ENCODE results near the gene SRSF2. TPM values are rescaled to one million over a fixed set of nuclear protein-coding genes. Genes with fewer than 3 reads are reported as not detected.
"Not testable (repeated sequence)": the region's sequence is repeated elsewhere in the genome, so short reads cannot be mapped to it uniquely, and the experiment has no call there.

SRSF2 gene
- total and polyA plus RNA-seq, 11 donors, result 67.0 to 155 (median 79.5) TPM

- ATAC-seq (peak; percentile 77 to 84 (median 82)), DNase-seq (peak; percentile 80 to 87 (median 84))
- H3K27me3 ChIP-seq, result no peaks in the 10 kb centered on the region
- 11 to 20% (median 13%) methylated on average over 32 to 33 of the region's 33 CpGs for WGBS, 4 donors
- H3K4me3 ChIP-seq, result peak overlapping the region in 11 of 12 donors; percentile 14 to 57 (median 47)
- H3K36me3 ChIP-seq, result peaks cover 0 to 6% (median 0%) of the 10 kb centered on the region in 9 donors
- peaks cover 32 to 95% (median 76%) of the 10 kb centered on the region in 12 donors for H3K4me1 ChIP-seq
- H3K9me3 ChIP-seq, result no peaks in the 10 kb centered on the region
- intact Hi-C loops (cut with DNase I), result loop anchor here in 1 of 10 donors (1.0 kb wide), 1 partner anchor 8 kb away; no protein-coding TSS in a partner anchor
- H3K27ac ChIP-seq, result peak overlapping the region; percentile 90 to 99 (median 96)
- TF ChIP-seq CTCF (IDR thresholded peaks at IDR 0.05) (no peak), POLR2A (IDR thresholded peaks at IDR 0.05) (peak; percentile 61 to 67)
Observed at GRCh38 chr17:76700617-76701470, 36.3 kb downstream of the SRSF2 start.

DNA sequence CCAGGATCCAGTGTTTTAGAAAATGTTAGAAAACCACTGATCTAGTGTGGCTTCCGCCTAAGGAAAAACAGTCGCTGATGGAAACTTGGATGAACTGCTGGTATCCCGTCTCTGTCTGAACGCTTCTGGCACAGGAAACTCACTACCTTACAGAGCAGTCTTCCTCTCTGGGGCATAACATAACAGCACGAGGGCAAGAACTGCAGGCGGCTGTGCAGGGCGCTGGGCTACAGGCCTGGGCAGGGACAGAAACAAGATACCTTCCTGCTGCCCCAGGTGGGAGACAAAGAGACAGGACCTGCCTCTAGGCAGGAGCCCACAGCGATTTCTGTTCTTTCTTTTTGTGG lies 36.9 kb downstream of the SRSF2 start:
- peaks cover 32 to 95% (median 79%) of the 10 kb centered on the region in 12 donors for H3K4me1 ChIP-seq
- no peak for DNase-seq
- peak overlapping the region in 8 of 12 donors; percentile 42 to 57 (median 48) for H3K4me3 ChIP-seq
- peaks cover 0 to 9% (median 0%) of the 10 kb centered on the region in 9 donors for H3K36me3 ChIP-seq
- H3K9me3 ChIP-seq, result no peaks in the 10 kb centered on the region
- peak overlapping the region; percentile 90 to 99 (median 96) for H3K27ac ChIP-seq
- 7 to 26% (median 15%) methylated on average over 8 of the region's 8 CpGs for WGBS, 4 donors
- H3K27me3 ChIP-seq, result no peaks in the 10 kb centered on the region
- ATAC-seq, result peak; percentile 5 to 20 (median 12)
- no peak for TF ChIP-seq CTCF (IDR thresholded peaks at IDR 0.05)
- no peak for TF ChIP-seq POLR2A (IDR thresholded peaks at IDR 0.05)
- intact Hi-C loops (cut with DNase I), result no loop called here

DNA sequence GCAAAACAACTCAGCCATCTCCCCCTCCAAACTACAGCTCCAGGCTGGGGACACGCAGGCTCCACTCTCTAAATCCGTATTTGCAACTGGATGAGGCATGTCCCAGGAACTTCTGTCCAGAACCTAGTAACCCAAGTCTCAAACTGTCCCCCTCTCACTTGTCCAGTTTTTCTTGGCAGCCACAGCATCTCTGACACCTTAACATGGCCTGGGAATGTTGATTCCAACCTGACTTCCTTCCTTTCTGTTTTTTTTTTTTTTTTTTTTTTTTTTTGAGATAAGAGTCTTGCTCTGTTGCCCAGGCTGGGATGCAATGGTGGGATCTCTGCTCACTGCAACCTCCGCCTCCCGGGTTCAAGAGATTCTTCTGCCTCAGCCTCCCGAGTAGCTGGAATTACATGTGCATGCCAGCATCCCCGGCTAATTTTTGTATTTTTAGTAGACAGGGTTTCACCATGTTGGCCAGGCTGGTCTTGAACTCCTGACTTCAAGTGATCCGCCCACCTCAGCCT lies 38.6 kb downstream of the SRSF2 start:
- intact Hi-C loops (cut with DNase I); ATAC-seq; H3K36me3 ChIP-seq; H3K4me3 ChIP-seq; H3K9me3 ChIP-seq; H3K27me3 ChIP-seq: not testable (repeated sequence)
- H3K4me1 ChIP-seq, result peaks cover 32 to 100% (median 88%) of the 10 kb centered on the region in 12 donors
- peak overlapping the region; percentile 80 to 99 (median 94) for H3K27ac ChIP-seq
- peak in 1 of 5 donors; percentile 24 for DNase-seq
- 51 to 61% (median 57%) methylated on average over 7 of the region's 7 CpGs for WGBS, 4 donors

- Histone ChIP-seq H3K4me3 (peak overlapping the region in 1 of 12 donors; percentile 24), H3K36me3 (peaks cover 0 to 9% (median 0%) of the 10 kb centered on the region in 9 donors), H3K9me3 (no peaks in the 10 kb centered on the region), H3K27me3 (no peaks in the 10 kb centered on the region), H3K4me1 (peaks cover 32 to 100% (median 87%) of the 10 kb centered on the region in 12 donors), H3K27ac (peak overlapping the region; percentile 80 to 99 (median 94))
- TF ChIP-seq POLR2A (IDR thresholded peaks at IDR 0.05) (peak in 1 of 2 donors; percentile 15), CTCF (IDR thresholded peaks at IDR 0.05) (no peak)
- peak; percentile 6 to 43 (median 28) for ATAC-seq
- 26 to 35% (median 27%) methylated on average over 14 to 17 of the region's 17 CpGs for WGBS, 4 donors
- intact Hi-C loops (cut with DNase I), result no loop called here
- DNase-seq, result peak in 4 of 5 donors; percentile 60 to 72 (median 64)
Observed at GRCh38 chr17:76697702-76698465, 39.2 kb downstream of the SRSF2 start.
